Activated CD4-positive, alpha-beta memory T cell treated with anti-CD3 and anti-CD28 coated beads, Interleukin-2, amount 10 ng/mL, durations not matched to agents 7 days and 5 days (primary cell): Measurements from ENCODE around the gene MUC5B. TPM values are rescaled to one million over a fixed set of nuclear protein-coding genes. Genes with fewer than 3 reads are reported as not detected.

Source experiments
- CTCF ChIA-PET: fragments of 350-600 bp; sonication (Branson Sonifier 250); formaldehyde crosslinking; loops from one replicate; lab custom pipeline; 2021; ENCODE audit warnings: antibody characterized with exemption, inconsistent platforms; lab: Charles Lee
- POLR2A ChIA-PET: fragments of 350-600 bp; sonication (Branson Sonifier 250); formaldehyde crosslinking; loops from one replicate; lab custom pipeline; 2021; ENCODE audit warnings: antibody characterized with exemption; lab: Charles Lee
- DNase-seq: peaks from one replicate; pipeline ENCODE4 v3.0.0-alpha.2; 2020
- H3K27ac Mint-ChIP-seq: one replicate; pipeline ENCODE4 v1.8.0; 2021; ENCODE audit warnings: mild to moderate bottlenecking, mixed read lengths
- H3K27me3 Mint-ChIP-seq: one replicate; pipeline ENCODE4 v1.8.0; 2021; ENCODE audit warnings: mixed read lengths
- H3K36me3 Mint-ChIP-seq: one replicate; pipeline ENCODE4 v1.8.0; 2021; ENCODE audit warnings: low read depth, mixed read lengths
- H3K4me1 Mint-ChIP-seq: one replicate; pipeline ENCODE4 v1.8.0; 2021; ENCODE audit warnings: mixed read lengths
- H3K4me3 Mint-ChIP-seq: one replicate; pipeline ENCODE4 v1.8.0; 2021; ENCODE audit warnings: mild to moderate bottlenecking, mixed read lengths
- H3K9me3 Mint-ChIP-seq: one replicate; pipeline ENCODE4 v1.8.0; 2021; ENCODE audit warnings: mixed read lengths
- total RNA-seq, 2 experiments: library from RNA; stranded (reverse); gene quantifications; one replicate each; pipeline ENCODE4 v1.2.3, GENCODE V29; 2021

MUC5B gene
- total RNA-seq, 2 experiments from 2014 or later, result not detected

GRCh38 chr11:1202776-1203504, 19.9 kb upstream of the MUC5B start:
- CTCF ChIA-PET, result interaction anchor here (1.6 to 2.2 kb wide), 2 partner anchors 11 to 372 kb away, joined by 5 to 8 read pairs; no protein-coding TSS in a partner anchor
- POLR2A ChIA-PET, result no interaction called here
- H3K4me3 Mint-ChIP-seq, result no peak overlapping the region

GRCh38 chr11:1203505-1204271, 19.2 kb upstream of the MUC5B start:
- H3K4me1 Mint-ChIP-seq, result no peaks in the 10 kb centered on the region
- H3K27me3 Mint-ChIP-seq, result no peaks in the 10 kb centered on the region
- DNase-seq, result no peak
- H3K4me3 Mint-ChIP-seq, result no peak overlapping the region
- H3K27ac Mint-ChIP-seq, result no peak overlapping the region
- CTCF ChIA-PET, result interaction anchor here (1.2 to 2.2 kb wide), 3 partner anchors 10 to 371 kb away, joined by 5 to 8 read pairs (median 5); no protein-coding TSS in a partner anchor
- no peaks in the 10 kb centered on the region for H3K36me3 Mint-ChIP-seq
- no peaks in the 10 kb centered on the region for H3K9me3 Mint-ChIP-seq
- POLR2A ChIA-PET, result no interaction called here

More at GRCh38 chr11:1202776-1203504, 19.9 kb upstream of the MUC5B start:
- H3K4me1 Mint-ChIP-seq, result no peaks in the 10 kb centered on the region
- no peaks in the 10 kb centered on the region for H3K9me3 Mint-ChIP-seq
- DNase-seq, result peak; percentile 62
- H3K27me3 Mint-ChIP-seq, result no peaks in the 10 kb centered on the region
- no peak overlapping the region for H3K27ac Mint-ChIP-seq
- H3K36me3 Mint-ChIP-seq, result no peaks in the 10 kb centered on the region

- H3K4me3 Mint-ChIP-seq, result no peak overlapping the region
- H3K4me1 Mint-ChIP-seq, result no peaks in the 10 kb centered on the region
- H3K27me3 Mint-ChIP-seq, result no peaks in the 10 kb centered on the region
- ChIA-PET CTCF (interaction anchor here (1.2 to 2.2 kb wide), 2 partner anchors 9 to 371 kb away, joined by 5 to 8 read pairs; no protein-coding TSS in a partner anchor), POLR2A (no interaction called here)
- H3K9me3 Mint-ChIP-seq, result no peaks in the 10 kb centered on the region
- no peaks in the 10 kb centered on the region for H3K36me3 Mint-ChIP-seq
- no peak for DNase-seq
- H3K27ac Mint-ChIP-seq, result no peak overlapping the region
Measured at GRCh38 chr11:1204381-1205101, 18.3 kb upstream of the MUC5B start.

- Mint-ChIP-seq H3K9me3 (no peaks in the 10 kb centered on the region), H3K4me3 (no peak overlapping the region), H3K4me1 (no peaks in the 10 kb centered on the region), H3K27ac (no peak overlapping the region), H3K36me3 (no peaks in the 10 kb centered on the region), H3K27me3 (no peaks in the 10 kb centered on the region)
- ChIA-PET POLR2A (no interaction called here), CTCF (no interaction called here)
- DNase-seq, result no peak
Measured at GRCh38 chr11:1205121-1205986, 17.5 kb upstream of the MUC5B start.

- H3K4me3 Mint-ChIP-seq, result no peak overlapping the region
- H3K27ac Mint-ChIP-seq, result no peak overlapping the region
- CTCF ChIA-PET, result no interaction called here
- no peaks in the 10 kb centered on the region for H3K27me3 Mint-ChIP-seq
- no peak for DNase-seq
- no peaks in the 10 kb centered on the region for H3K4me1 Mint-ChIP-seq
- no peaks in the 10 kb centered on the region for H3K36me3 Mint-ChIP-seq
- POLR2A ChIA-PET, result no interaction called here
- H3K9me3 Mint-ChIP-seq, result no peaks in the 10 kb centered on the region
Measured at GRCh38 chr11:1205987-1206331, 16.9 kb upstream of the MUC5B start.

- no peaks in the 10 kb centered on the region for H3K4me1 Mint-ChIP-seq
- no peaks in the 10 kb centered on the region for H3K36me3 Mint-ChIP-seq
- ChIA-PET CTCF (no interaction called here), POLR2A (no interaction called here)
- peaks cover 6% of the 10 kb centered on the region for H3K9me3 Mint-ChIP-seq
- H3K27ac Mint-ChIP-seq, result no peak overlapping the region
- no peak overlapping the region for H3K4me3 Mint-ChIP-seq
- DNase-seq, result no peak
- H3K27me3 Mint-ChIP-seq, result peaks cover 3% of the 10 kb centered on the region
Measured at GRCh38 chr11:1206391-1207271, 16.2 kb upstream of the MUC5B start.

GRCh38 chr11:1207401-1208143, 15.3 kb upstream of the MUC5B start:
- Mint-ChIP-seq H3K4me3 (no peak overlapping the region), H3K27me3 (peaks cover 6% of the 10 kb centered on the region), H3K9me3 (peaks cover 7% of the 10 kb centered on the region), H3K27ac (no peak overlapping the region), H3K36me3 (no peaks in the 10 kb centered on the region), H3K4me1 (no peaks in the 10 kb centered on the region)
- ChIA-PET CTCF (no interaction called here), POLR2A (no interaction called here)
- DNase-seq, result no peak

- Mint-ChIP-seq H3K27ac (no peak overlapping the region), H3K9me3 (peaks cover 7% of the 10 kb centered on the region), H3K4me3 (no peak overlapping the region), H3K27me3 (peaks cover 8% of the 10 kb centered on the region), H3K36me3 (no peaks in the 10 kb centered on the region), H3K4me1 (no peaks in the 10 kb centered on the region)
- ChIA-PET POLR2A (no interaction called here), CTCF (no interaction called here)
- DNase-seq, result no peak
Measured at GRCh38 chr11:1208144-1208393, 14.8 kb upstream of the MUC5B start.

GRCh38 chr11:1208394-1209261, 14.2 kb upstream of the MUC5B start:
- ChIA-PET POLR2A (no interaction called here), CTCF (no interaction called here)
- no peak for DNase-seq
- H3K27me3 Mint-ChIP-seq, result peaks cover 9% of the 10 kb centered on the region
- H3K27ac Mint-ChIP-seq, result no peak overlapping the region
- H3K4me3 Mint-ChIP-seq, result no peak overlapping the region
- no peaks in the 10 kb centered on the region for H3K36me3 Mint-ChIP-seq
- no peaks in the 10 kb centered on the region for H3K4me1 Mint-ChIP-seq
- H3K9me3 Mint-ChIP-seq, result peaks cover 7% of the 10 kb centered on the region

GRCh38 chr11:1209371-1210057, 13.4 kb upstream of the MUC5B start:
- no peaks in the 10 kb centered on the region for H3K4me1 Mint-ChIP-seq

More at GRCh38 chr11:1209371-1210057, 13.4 kb upstream of the MUC5B start:
- DNase-seq, result no peak
- Mint-ChIP-seq H3K27me3 (peaks cover 14% of the 10 kb centered on the region), H3K27ac (no peak overlapping the region), H3K9me3 (peaks cover 7% of the 10 kb centered on the region), H3K4me3 (no peak overlapping the region), H3K36me3 (no peaks in the 10 kb centered on the region)
- ChIA-PET POLR2A (no interaction called here), CTCF (no interaction called here)
